Karpas-422 (cell line): ENCODE measurements around the gene GPR87. TPM values are rescaled to one million over a fixed set of nuclear protein-coding genes. Genes with fewer than 3 reads are reported as not detected.

Source experiments
- DNase-seq: peaks from one replicate; pipeline ENCODE4 v3.0.0-alpha.2; 2015
- H2AFZ ChIP-seq: fragments of 200-600 bp; sonication (generic); 2 replicates; pipeline ENCODE4 v1.6.1; 2014; ENCODE audit warnings: antibody characterized with exemption, low read length, mixed read lengths
- H3K27ac ChIP-seq: fragments of 200-600 bp; sonication (generic); 2 replicates; pipeline ENCODE4 v1.5.1; 2014; ENCODE audit warnings: mild to moderate bottlenecking, low read length, moderate library complexity
- H3K27me3 ChIP-seq: fragments of 200-600 bp; sonication (generic); 2 replicates; pipeline ENCODE4 v1.6.1; 2014; ENCODE audit warnings: low read length, mixed read lengths
- H3K36me3 ChIP-seq: fragments of 200-600 bp; sonication (generic); 2 replicates; pipeline ENCODE4 v1.6.1; 2014; ENCODE audit warnings: low read length, mixed read lengths; ENCODE audit not compliant: insufficient read depth
- H3K4me1 ChIP-seq: fragments of 200-600 bp; sonication (generic); 2 replicates; pipeline ENCODE4 v1.6.1; 2014; ENCODE audit warnings: mild to moderate bottlenecking, low read length, mixed read lengths
- H3K4me2 ChIP-seq: fragments of 200-600 bp; sonication (generic); 2 replicates; pipeline ENCODE4 v1.6.1; 2014; ENCODE audit warnings: low read length, low read depth, mild to moderate bottlenecking; ENCODE audit not compliant: poor library complexity, severe bottlenecking
- H3K4me3 ChIP-seq: fragments of 200-600 bp; sonication (generic); 2 replicates; pipeline ENCODE4 v1.5.1; 2014; ENCODE audit warnings: mild to moderate bottlenecking, antibody characterized with exemption, low read length, mixed read lengths
- H3K79me2 ChIP-seq: fragments of 200-600 bp; sonication (generic); 2 replicates; pipeline ENCODE4 v1.6.1; 2014; ENCODE audit warnings: mild to moderate bottlenecking, low read length, mixed read lengths
- H3K9ac ChIP-seq: fragments of 200-600 bp; sonication (generic); 2 replicates; pipeline ENCODE4 v1.6.0; 2014; ENCODE audit warnings: low read length
- H3K9me2 ChIP-seq: fragments of 200-600 bp; sonication (generic), shearing (Covaris generic); replicated peaks from 2 replicates; pipeline ENCODE4 v1.6.0; 2014; ENCODE audit warnings: mild to moderate bottlenecking, low read length, moderate library complexity; ENCODE audit not compliant: insufficient read depth
- H3K9me3 ChIP-seq: fragments of 300-700, 200-600 bp; sonication (generic); 2 replicates; pipeline ENCODE4 v1.6.1; 2014; ENCODE audit warnings: low read length, mixed read lengths
- H4K20me1 ChIP-seq: fragments of 200-600 bp; sonication (generic); 2 replicates; pipeline ENCODE4 v1.6.1; 2014; ENCODE audit warnings: mild to moderate bottlenecking, antibody characterized with exemption, low read length, low read depth; ENCODE audit not compliant: insufficient read depth
- total RNA-seq: library from RNA; depleted of rRNA; stranded (reverse); fragments of >200 nt; shearing (Covaris generic); gene quantifications from 2 replicates; pipeline ENCODE4 v1.2.3, GENCODE V29; 2014; ENCODE audit warnings: low replicate concordance

Gene GPR87
- total RNA-seq, 1 experiment from 2014 or later = not detected

DNA sequence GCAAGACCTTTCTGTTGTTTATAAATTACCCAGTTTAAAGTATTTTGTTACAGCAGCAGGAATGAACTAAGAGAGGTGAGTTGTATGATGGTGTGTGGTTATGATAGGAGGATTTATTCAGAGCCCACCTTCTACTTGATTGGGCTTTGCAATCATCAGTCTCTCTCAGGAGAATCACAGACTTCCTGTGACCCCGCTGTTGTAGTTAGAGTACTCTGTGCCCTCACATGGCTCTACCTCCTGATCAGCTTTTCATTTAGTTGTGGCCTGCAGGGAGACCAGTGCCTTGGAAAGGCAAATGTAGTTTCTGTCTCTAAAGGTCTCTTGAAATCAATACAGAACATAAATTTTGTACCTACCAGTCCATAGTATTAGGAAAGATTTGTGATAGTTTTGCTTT lies 30.7 kb downstream of the GPR87 start:
- Histone ChIP-seq H3K36me3 (no peaks in the 10 kb centered on the region), H3K9ac (no peak overlapping the region), H3K27me3 (no peaks in the 10 kb centered on the region), H4K20me1 (no peaks in the 10 kb centered on the region), H3K4me2 (no peak overlapping the region), H3K9me3 (no peaks in the 10 kb centered on the region), H3K27ac (no peak overlapping the region), H3K4me1 (no peaks in the 10 kb centered on the region), H3K4me3 (no peak overlapping the region), H2AFZ (no peak overlapping the region), H3K79me2 (no peaks in the 10 kb centered on the region), H3K9me2 (no peaks in the 10 kb centered on the region)
- no peak for DNase-seq

DNA sequence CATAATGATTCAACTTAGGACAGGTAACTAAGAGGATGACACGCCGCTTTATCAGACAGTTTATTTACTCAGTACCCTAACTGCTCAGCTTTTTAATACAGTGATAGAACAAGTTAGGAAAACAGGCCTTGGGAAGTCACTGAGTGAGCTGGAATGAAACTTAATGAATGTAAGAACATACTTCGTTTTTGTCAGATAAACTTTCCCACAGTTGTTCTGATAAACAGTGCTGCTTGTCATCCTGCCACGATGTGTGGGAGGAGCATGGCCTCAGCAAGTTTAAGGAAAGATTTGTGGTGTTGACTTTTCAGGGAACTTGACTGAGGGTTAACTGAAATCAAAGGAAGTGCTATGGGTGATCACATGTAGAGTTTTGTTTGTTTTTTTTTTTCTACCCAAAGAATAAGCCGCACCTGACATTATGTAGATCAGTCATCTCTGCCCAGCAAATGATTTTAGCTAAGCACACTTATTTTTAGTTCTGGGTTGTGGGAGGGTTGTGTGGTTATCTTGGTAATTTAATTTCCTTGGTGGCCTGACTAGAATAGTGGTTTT lies 32.6 kb downstream of the GPR87 start:
- no peak for DNase-seq
- Histone ChIP-seq H3K4me3 (no peak overlapping the region), H3K27ac (no peak overlapping the region), H3K9me2 (no peaks in the 10 kb centered on the region), H3K4me2 (no peak overlapping the region), H3K27me3 (no peaks in the 10 kb centered on the region), H2AFZ (no peak overlapping the region), H3K79me2 (no peaks in the 10 kb centered on the region), H4K20me1 (no peaks in the 10 kb centered on the region), H3K36me3 (no peaks in the 10 kb centered on the region), H3K4me1 (no peaks in the 10 kb centered on the region), H3K9ac (no peak overlapping the region), H3K9me3 (no peaks in the 10 kb centered on the region)

DNA sequence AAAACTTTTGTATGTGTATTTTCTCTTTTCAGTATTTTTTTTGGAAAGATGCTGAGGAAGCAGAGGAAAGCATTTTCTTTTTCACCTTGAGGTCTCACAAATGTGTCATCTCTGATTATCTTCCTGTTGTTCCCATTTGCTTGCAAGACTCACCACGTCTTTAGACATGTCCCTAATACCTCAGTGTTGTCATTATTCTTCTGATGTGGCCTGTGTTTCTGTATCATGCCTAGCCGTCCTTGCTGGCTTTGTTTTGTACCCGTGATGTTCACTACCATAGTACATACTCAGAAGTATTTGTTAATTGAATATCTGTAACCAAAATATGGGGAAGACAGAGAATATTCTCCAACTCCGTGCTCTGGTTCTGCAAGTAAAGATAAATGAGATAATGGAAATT lies 33.2 kb downstream of the GPR87 start:
- no peak for DNase-seq
- H3K36me3 ChIP-seq = no peaks in the 10 kb centered on the region
- no peaks in the 10 kb centered on the region for H3K79me2 ChIP-seq
- H3K4me2 ChIP-seq = no peak overlapping the region
- H3K9me3 ChIP-seq = no peaks in the 10 kb centered on the region
- H2AFZ ChIP-seq = no peak overlapping the region
- H3K9me2 ChIP-seq = no peaks in the 10 kb centered on the region
- no peaks in the 10 kb centered on the region for H4K20me1 ChIP-seq
- H3K4me3 ChIP-seq = no peak overlapping the region
- H3K9ac ChIP-seq = no peak overlapping the region
- no peaks in the 10 kb centered on the region for H3K4me1 ChIP-seq
- H3K27ac ChIP-seq = no peak overlapping the region
- H3K27me3 ChIP-seq = no peaks in the 10 kb centered on the region

DNA sequence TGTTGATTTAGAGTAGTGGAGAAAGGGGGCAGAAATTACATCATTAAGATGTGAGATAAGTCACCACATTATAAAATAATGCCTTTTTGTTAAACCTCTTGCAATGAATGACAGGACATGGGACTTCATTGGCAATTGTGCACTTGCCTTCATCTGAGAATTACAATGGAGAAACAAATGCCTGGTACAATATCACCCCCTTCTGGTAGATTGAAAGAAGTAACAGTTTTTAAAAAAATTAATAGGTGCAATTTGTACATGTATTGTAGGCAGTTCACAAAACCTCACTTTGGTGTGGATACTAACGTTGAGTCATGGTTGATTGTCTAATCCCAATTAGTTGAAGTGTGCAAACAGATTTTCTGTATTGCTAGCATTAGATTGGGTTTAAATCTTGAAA lies 33.7 kb downstream of the GPR87 start:
- H3K9ac ChIP-seq = no peak overlapping the region
- H3K9me2 ChIP-seq = no peaks in the 10 kb centered on the region
- no peaks in the 10 kb centered on the region for H4K20me1 ChIP-seq
- no peaks in the 10 kb centered on the region for H3K27me3 ChIP-seq
- no peaks in the 10 kb centered on the region for H3K36me3 ChIP-seq
- H3K79me2 ChIP-seq = no peaks in the 10 kb centered on the region
- H3K9me3 ChIP-seq = no peaks in the 10 kb centered on the region
- H3K4me1 ChIP-seq = no peaks in the 10 kb centered on the region
- no peak overlapping the region for H2AFZ ChIP-seq
- H3K4me2 ChIP-seq = no peak overlapping the region
- no peak overlapping the region for H3K4me3 ChIP-seq
- no peak overlapping the region for H3K27ac ChIP-seq
- DNase-seq = peak; percentile 74

DNA sequence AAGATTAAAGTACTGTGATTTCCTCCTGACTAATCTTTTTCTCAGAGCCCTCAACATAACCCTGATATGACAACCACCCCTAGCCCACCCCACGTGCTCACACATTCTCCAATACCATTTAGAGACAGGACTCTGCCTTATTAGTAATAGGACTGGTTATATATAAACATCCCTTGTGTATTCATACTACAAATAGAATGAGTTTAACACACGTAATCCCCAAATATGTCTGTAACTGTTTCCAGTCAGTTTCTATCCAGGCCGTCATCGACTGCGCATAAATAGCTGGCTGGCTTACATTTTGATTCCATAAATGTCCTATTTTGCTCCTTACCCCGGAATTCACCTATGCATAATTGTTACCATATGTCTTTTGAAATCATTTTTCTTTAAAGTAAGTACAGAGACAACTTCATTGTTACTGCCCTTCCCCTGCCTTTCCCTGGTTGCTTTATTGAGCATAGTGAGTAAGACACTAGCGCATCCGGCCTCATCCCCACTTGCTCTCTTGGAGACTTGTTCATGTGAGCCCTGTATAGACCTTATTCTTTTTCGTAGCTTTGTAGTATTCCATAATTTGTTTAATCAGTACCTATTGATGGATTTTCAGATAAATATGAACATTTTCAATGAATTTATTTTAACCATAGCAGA lies 34.8 kb downstream of the GPR87 start:
- H3K9ac ChIP-seq = no peak overlapping the region
- H3K27me3 ChIP-seq = no peaks in the 10 kb centered on the region
- H3K4me1 ChIP-seq = no peaks in the 10 kb centered on the region
- no peak overlapping the region for H2AFZ ChIP-seq
- no peaks in the 10 kb centered on the region for H3K9me3 ChIP-seq
- no peaks in the 10 kb centered on the region for H4K20me1 ChIP-seq
- H3K27ac ChIP-seq = no peak overlapping the region
- H3K4me2 ChIP-seq = no peak overlapping the region
- H3K79me2 ChIP-seq = no peaks in the 10 kb centered on the region
- H3K36me3 ChIP-seq = no peaks in the 10 kb centered on the region
- H3K4me3 ChIP-seq = no peak overlapping the region
- DNase-seq = no peak
- H3K9me2 ChIP-seq = no peaks in the 10 kb centered on the region

- H3K9me3 ChIP-seq = no peaks in the 10 kb centered on the region
- H3K36me3 ChIP-seq = no peaks in the 10 kb centered on the region
- H3K9me2 ChIP-seq = no peaks in the 10 kb centered on the region
- no peak within 1 kb of the TSS for H3K4me2 ChIP-seq
- H3K4me3 ChIP-seq = no peak within 1 kb of the TSS
- no peaks in the 10 kb centered on the region for H3K79me2 ChIP-seq
- no peaks in the 10 kb centered on the region for H3K4me1 ChIP-seq
- H3K27me3 ChIP-seq = no peaks in the 10 kb centered on the region
- DNase-seq = no peak
- no peaks in the 10 kb centered on the region for H4K20me1 ChIP-seq
- no peak within 1 kb of the TSS for H2AFZ ChIP-seq
- no peak within 1 kb of the TSS for H3K9ac ChIP-seq
- no peak within 1 kb of the TSS for H3K27ac ChIP-seq
Observed at GRCh38 chr3:151278230-151278629, 38.4 kb downstream of the GPR87 start, which contains the start of gene P2RY14. TSS of gene P2RY14 (minus strand) at chr3:151278542. CDS start at chr3:151214316, 64,226 bp downstream.

DNA sequence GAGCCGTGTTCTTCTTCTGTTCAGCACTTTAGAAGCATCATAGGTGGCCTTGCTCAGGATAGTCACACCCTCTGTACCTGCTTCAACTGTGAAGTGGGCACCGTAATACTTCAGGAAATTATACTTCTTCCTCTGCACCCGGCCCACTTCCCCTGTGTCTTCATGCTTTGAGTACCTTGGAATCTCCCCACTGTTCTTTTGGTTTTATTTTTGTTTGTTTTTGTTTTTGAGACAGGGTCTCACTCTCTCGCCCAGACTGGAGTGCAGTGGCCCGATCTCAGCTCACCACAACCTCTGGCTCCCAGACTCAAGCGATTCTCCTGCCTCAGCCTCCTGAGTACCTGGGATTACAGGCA lies 40.0 kb downstream of the GPR87 start:
- Histone ChIP-seq H3K4me2 (no peak overlapping the region), H3K27ac (no peak overlapping the region), H3K79me2 (no peaks in the 10 kb centered on the region), H3K4me1 (no peaks in the 10 kb centered on the region), H2AFZ (no peak overlapping the region), H3K9ac (no peak overlapping the region), H3K36me3 (no peaks in the 10 kb centered on the region), H3K27me3 (no peaks in the 10 kb centered on the region), H4K20me1 (no peaks in the 10 kb centered on the region), H3K9me3 (no peaks in the 10 kb centered on the region), H3K9me2 (no peaks in the 10 kb centered on the region), H3K4me3 (no peak overlapping the region)
- DNase-seq = no peak

GRCh38 chr3:151276038-151276686 lies 40.5 kb downstream of the GPR87 start:
- H3K9ac ChIP-seq = no peak overlapping the region
- no peak for DNase-seq
- no peaks in the 10 kb centered on the region for H3K9me2 ChIP-seq
- no peak overlapping the region for H3K27ac ChIP-seq
- no peaks in the 10 kb centered on the region for H4K20me1 ChIP-seq
- H3K79me2 ChIP-seq = no peaks in the 10 kb centered on the region
- no peak overlapping the region for H3K4me3 ChIP-seq
- H3K36me3 ChIP-seq = no peaks in the 10 kb centered on the region
- no peak overlapping the region for H2AFZ ChIP-seq
- H3K9me3 ChIP-seq = no peaks in the 10 kb centered on the region
- H3K27me3 ChIP-seq = no peaks in the 10 kb centered on the region
- H3K4me2 ChIP-seq = no peak overlapping the region
- H3K4me1 ChIP-seq = no peaks in the 10 kb centered on the region
